GM10266 (cell line): ENCODE measurements around the gene SPRYD4.

Experiments
- DNase-seq: peaks from one replicate; pipeline ENCODE4 v3.0.0; 2012; ENCODE audit errors: extremely low spot score
- CTCF ChIP-seq: IDR thresholded peaks from 2 replicates; pipeline ENCODE4 v1.5.1; 2012; ENCODE audit warnings: mild to moderate bottlenecking, low read depth; ENCODE audit not compliant: control insufficient read depth, insufficient read depth; ENCODE audit errors: missing control alignments

Gene SPRYD4

GRCh38 chr12:56476972-56477432 is 8.6 kb downstream of the SPRYD4 start:
- no peak for DNase-seq

GRCh38 chr12:56477521-56478225 is 9.3 kb downstream of the SPRYD4 start:
- no peak for DNase-seq
- no peak for TF ChIP-seq CTCF

More at GRCh38 chr12:56476972-56477432, 8.6 kb downstream of the SPRYD4 start:
- TF ChIP-seq CTCF = no peak

- TF ChIP-seq CTCF = no peak
- no peak for DNase-seq
These were observed 11.2 kb downstream of the SPRYD4 start for GRCh38 chr12:56479625-56480024.

- DNase-seq = no peak
- no peak for TF ChIP-seq CTCF
These were observed 16.2 kb downstream of the SPRYD4 start for GRCh38 chr12:56484566-56484965.

GRCh38 chr12:56486694-56487093 is 18.3 kb downstream of the SPRYD4 start:
- no peak for TF ChIP-seq CTCF
- DNase-seq = no peak

- peak; percentile 38 for DNase-seq
- no peak for TF ChIP-seq CTCF
These were observed 19.2 kb downstream of the SPRYD4 start for GRCh38 chr12:56487448-56488040.
